NT2/D1 (cell line): ENCODE data around the gene UBE2L3.

Source experiments
- SUZ12 ChIP-seq: IDR thresholded peaks from 2 replicates; pipeline ENCODE4 v1.6.1; 2011; ENCODE audit not compliant: insufficient read length, insufficient read depth; ENCODE audit errors: extremely low read depth
- YY1 ChIP-seq: IDR thresholded peaks from 2 replicates; pipeline ENCODE4 v1.6.1; 2011; ENCODE audit not compliant: insufficient read length, insufficient read depth
- ZNF274 ChIP-seq: IDR thresholded peaks from 2 replicates; pipeline ENCODE4 v1.6.1; 2011; ENCODE audit warnings: mild to moderate bottlenecking, low read depth, low read length

- no peak for TF ChIP-seq ZNF274
- TF ChIP-seq SUZ12 = no peak
- no peak for TF ChIP-seq YY1
These were observed 36.5 kb downstream of the UBE2L3 start for GRCh38 chr22:21603973-21604372.
